ENCODE measurements around the gene SLC26A1.

DNA sequence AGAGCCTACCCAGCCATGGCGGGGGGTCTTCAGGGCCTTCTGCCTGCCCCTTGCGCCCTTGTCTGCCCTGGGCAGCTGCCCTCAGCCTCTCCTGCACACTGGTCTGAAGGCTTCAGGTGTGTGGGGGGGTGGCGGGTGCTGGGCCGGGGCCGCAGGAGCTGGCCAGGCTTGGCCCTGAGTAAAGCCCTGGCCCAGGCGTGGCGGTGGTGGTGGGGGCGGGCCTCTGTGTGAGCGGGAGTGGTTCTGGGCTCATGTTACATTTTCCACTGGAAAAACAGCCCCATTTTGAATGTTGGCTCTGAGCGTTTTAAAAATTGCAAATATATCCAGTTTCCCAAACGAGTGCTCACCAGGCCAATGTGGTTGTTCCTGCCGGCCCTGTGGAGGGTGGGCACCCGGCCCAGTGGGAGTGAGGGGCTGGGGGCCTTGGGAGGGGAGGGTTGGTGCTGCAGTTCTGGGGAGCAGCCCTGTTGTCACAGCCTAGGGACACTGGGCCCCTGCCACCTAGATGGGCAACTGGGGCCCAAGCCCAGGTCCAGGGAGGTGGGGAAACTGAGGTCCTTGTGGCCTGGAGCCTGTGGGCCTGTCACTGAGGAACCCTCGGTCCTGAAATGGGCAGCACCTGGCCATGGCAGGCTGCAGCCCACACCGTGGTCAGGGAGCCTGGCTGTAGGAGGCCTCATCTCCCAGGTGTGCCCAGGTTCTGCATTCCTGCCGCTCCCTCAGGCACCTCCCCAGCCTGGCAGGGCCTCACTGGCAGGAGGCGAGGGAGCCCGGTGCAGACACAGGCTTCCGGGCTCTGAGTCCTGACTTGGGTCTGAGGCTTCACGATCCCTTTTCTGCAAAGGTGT lies 46.5 kb upstream of the SLC26A1 start:
- TF ChIP-seq TAF1 (IDR thresholded peaks at IDR 0.05; ENCODE audit: borderline replicate concordance, insufficient read depth, low read length) (no peak), POLR2AphosphoS5 (IDR thresholded peaks at IDR 0.05; ENCODE audit: low read depth, low read length) (no peak)

Data from PFSK-1 (cell line).